D341Med (cell line): Measurements from ENCODE around the gene MORN4.

Source experiments
- DNase-seq: peaks from one replicate; pipeline ENCODE4 v3.0.0; 2012; ENCODE audit warnings: low spot score

The MORN4 gene

GRCh38 chr10:97573021-97573420 is 60.3 kb downstream of the MORN4 start:
- no peak for DNase-seq

GRCh38 chr10:97572214-97572989 is 60.9 kb downstream of the MORN4 start, which contains the start of gene ANKRD2:
Gene ANKRD2 (plus strand): TSS chr10:97572779. CDS start chr10:97572789, 10 bp downstream.
- DNase-seq = peak; percentile 77

GRCh38 chr10:97571622-97572021 is 61.7 kb downstream of the MORN4 start:
- DNase-seq = no peak

- no peak for DNase-seq
Observed at GRCh38 chr10:97570789-97571471, 62.4 kb downstream of the MORN4 start.

- no peak for DNase-seq
Observed at GRCh38 chr10:97570146-97570788, 63.0 kb downstream of the MORN4 start.

GRCh38 chr10:97567891-97568290 is 65.4 kb downstream of the MORN4 start:
- no peak for DNase-seq

GRCh38 chr10:97566336-97566996 is 66.8 kb downstream of the MORN4 start:
- no peak for DNase-seq

- no peak for DNase-seq
Observed at GRCh38 chr10:97564776-97565175, 68.5 kb downstream of the MORN4 start.
